HepG2 (cell line): ENCODE measurements around the gene LOX. TPM values are rescaled to one million over a fixed set of nuclear protein-coding genes. Genes with fewer than 3 reads are reported as not detected.

ENCODE experiments used
- CREM ChIP-seq, 2 experiments: sonication (generic) in 1 of 2; formaldehyde crosslinking in 1 of 2; IDR thresholded peaks; 2 replicates each; pipeline versions ENCODE4 v1.4.0 to v1.6.1; 2016 to 2020; ENCODE audit warnings: antibody characterized with exemption in 1 of 2, mild to moderate bottlenecking in 1 of 2, missing genetic modification reagents in 1 of 2
- FOXJ3 ChIP-seq: sonication (generic); formaldehyde crosslinking; IDR thresholded peaks from 2 replicates; pipeline ENCODE4 v1.4.0; 2020; ENCODE audit warnings: missing genetic modification reagents, mild to moderate bottlenecking, borderline replicate concordance
- IKZF1 ChIP-seq: fragments of 450-650 bp; IDR thresholded peaks from 2 replicates; pipeline ENCODE4 v1.7.1; 2016
- KLF16 ChIP-seq, 2 experiments: sonication (generic) in 1 of 2; formaldehyde crosslinking in 1 of 2; IDR thresholded peaks; 2 replicates each; pipeline versions ENCODE4 v1.6.1 to v1.8.0; 2016 to 2023; ENCODE audit warnings: missing genetic modification reagents in 2 of 2, missing compliant biosample characterization in 1 of 2
- LCORL ChIP-seq, 2 experiments: fragments of 450-650 bp in 1 of 2; sonication (generic) in 1 of 2; formaldehyde crosslinking in 1 of 2; IDR thresholded peaks; 2 replicates each; pipeline versions ENCODE4 v1.5.0 to v1.6.1; 2017 to 2020; ENCODE audit warnings: antibody characterized with exemption in 1 of 2, missing genetic modification reagents in 1 of 2
- NFYC ChIP-seq: IDR thresholded peaks from 2 replicates; pipeline ENCODE4 v1.6.1; 2016; ENCODE audit warnings: missing genetic modification reagents, missing compliant biosample characterization
- NR2F1 ChIP-seq, 2 experiments: fragments of 450-650 bp in 1 of 2; formaldehyde crosslinking in 1 of 2; IDR thresholded peaks; 2 replicates each; pipeline versions ENCODE4 v1.5.0 to v1.6.1; 2016 to 2020; ENCODE audit warnings: mild to moderate bottlenecking in 1 of 2, missing compliant biosample characterization in 1 of 2, missing genetic modification reagents in 1 of 2, moderate library complexity in 1 of 2
- RAD51 ChIP-seq: fragments of 450-650 bp; IDR thresholded peaks from 2 replicates; pipeline ENCODE4 v1.6.1; 2016; ENCODE audit warnings: borderline replicate concordance
- RBM22 ChIP-seq: fragments of 200-400 bp; formaldehyde crosslinking; optimal IDR thresholded peaks from 2 replicates; pipeline ENCODE3; 2017; ENCODE audit warnings: mild to moderate bottlenecking, low read length, moderate library complexity
- SPEN ChIP-seq: sonication (generic); formaldehyde crosslinking; IDR thresholded peaks from 2 replicates; pipeline ENCODE4 v1.5.1; 2020; ENCODE audit warnings: low read depth, mild to moderate bottlenecking, missing genetic modification reagents
- TAF1 ChIP-seq: sonication (generic); formaldehyde crosslinking; IDR thresholded peaks from 2 replicates; pipeline ENCODE4 v1.4.0; 2020; ENCODE audit warnings: missing genetic modification reagents
- ZFYVE20 ChIP-seq: sonication (generic); formaldehyde crosslinking; IDR thresholded peaks from 2 replicates; pipeline ENCODE4 v1.8.0; 2023; ENCODE audit warnings: low read depth, mild to moderate bottlenecking, moderate library complexity, missing genetic modification reagents, borderline replicate concordance
- ZNF567 ChIP-seq: sonication (generic); formaldehyde crosslinking; IDR thresholded peaks from 2 replicates; pipeline ENCODE4 v1.8.1; 2023; ENCODE audit warnings: mild to moderate bottlenecking, missing genetic modification reagents, borderline replicate concordance
- ZNF672 ChIP-seq: sonication (generic); formaldehyde crosslinking; IDR thresholded peaks from 2 replicates; pipeline ENCODE4 v1.8.1; 2022; ENCODE audit warnings: missing genetic modification reagents
- ZNF761 ChIP-seq: sonication (generic); formaldehyde crosslinking; conservative IDR thresholded peaks from 2 replicates; pipeline ENCODE4 v1.4.0; 2020; ENCODE audit warnings: mild to moderate bottlenecking, missing genetic modification reagents
- polyA plus RNA-seq, 8 experiments: library from polyadenylated mRNA; depleted of rRNA in 3 of 8; stranded (reverse) in 7 of 8; unstranded in 1 of 8; fragments of >200 nt; fragmentation: Illumina TruSeq in 4 of 8; extraction: Trizol in 4 of 8; gene quantifications; 2 replicates each; pipeline versions ENCODE4 v1.2.1 to v1.2.3, GENCODE V29; 2011 to 2016; ENCODE audit warnings: low read depth in 4 of 8, missing spikeins in 1 of 8, mixed read lengths in 1 of 8; ENCODE audit not compliant: insufficient read depth in 1 of 8
- total RNA-seq, 5 experiments: library from RNA; depleted of rRNA; stranded (reverse); fragments of >200 nt; fragmentation: Illumina TruSeq; extraction: Trizol; gene quantifications; 2 replicates each; pipeline ENCODE4 v1.2.3, GENCODE V29; 2016; ENCODE audit warnings: low read depth in 1 of 5
- TF ChIP-seq, protein P1 (sequence below): sonication (generic); formaldehyde crosslinking; IDR thresholded peaks from 2 replicates; pipeline ENCODE4 v1.5.1; 2020; ENCODE audit warnings: mild to moderate bottlenecking, missing genetic modification reagents, moderate library complexity
- TF ChIP-seq, protein P2 (sequence below): sonication (generic); formaldehyde crosslinking; IDR thresholded peaks from 2 replicates; pipeline ENCODE4 v1.4.0; 2020; ENCODE audit warnings: mild to moderate bottlenecking, missing genetic modification reagents
- TF ChIP-seq, protein P3 (sequence below): sonication (generic); formaldehyde crosslinking; IDR thresholded peaks from 2 replicates; pipeline ENCODE4 v1.4.0; 2020; ENCODE audit warnings: missing genetic modification reagents
- TF ChIP-seq, protein P4 (sequence below): sonication (generic); formaldehyde crosslinking; IDR thresholded peaks from 2 replicates; pipeline ENCODE4 v1.4.0; 2020; ENCODE audit warnings: missing genetic modification reagents, borderline replicate concordance
- TF ChIP-seq, protein P5 (sequence below): sonication (generic); formaldehyde crosslinking; IDR thresholded peaks from 2 replicates; pipeline ENCODE4 v1.5.1; 2020; ENCODE audit warnings: missing genetic modification reagents, mild to moderate bottlenecking, borderline replicate concordance

The LOX gene
- total and polyA plus RNA-seq, 2 of the 13 experiments (the other 11 are each of a cell fraction or from before 2014, with no cell fraction given): 0.73 to 173 TPM

DNA sequence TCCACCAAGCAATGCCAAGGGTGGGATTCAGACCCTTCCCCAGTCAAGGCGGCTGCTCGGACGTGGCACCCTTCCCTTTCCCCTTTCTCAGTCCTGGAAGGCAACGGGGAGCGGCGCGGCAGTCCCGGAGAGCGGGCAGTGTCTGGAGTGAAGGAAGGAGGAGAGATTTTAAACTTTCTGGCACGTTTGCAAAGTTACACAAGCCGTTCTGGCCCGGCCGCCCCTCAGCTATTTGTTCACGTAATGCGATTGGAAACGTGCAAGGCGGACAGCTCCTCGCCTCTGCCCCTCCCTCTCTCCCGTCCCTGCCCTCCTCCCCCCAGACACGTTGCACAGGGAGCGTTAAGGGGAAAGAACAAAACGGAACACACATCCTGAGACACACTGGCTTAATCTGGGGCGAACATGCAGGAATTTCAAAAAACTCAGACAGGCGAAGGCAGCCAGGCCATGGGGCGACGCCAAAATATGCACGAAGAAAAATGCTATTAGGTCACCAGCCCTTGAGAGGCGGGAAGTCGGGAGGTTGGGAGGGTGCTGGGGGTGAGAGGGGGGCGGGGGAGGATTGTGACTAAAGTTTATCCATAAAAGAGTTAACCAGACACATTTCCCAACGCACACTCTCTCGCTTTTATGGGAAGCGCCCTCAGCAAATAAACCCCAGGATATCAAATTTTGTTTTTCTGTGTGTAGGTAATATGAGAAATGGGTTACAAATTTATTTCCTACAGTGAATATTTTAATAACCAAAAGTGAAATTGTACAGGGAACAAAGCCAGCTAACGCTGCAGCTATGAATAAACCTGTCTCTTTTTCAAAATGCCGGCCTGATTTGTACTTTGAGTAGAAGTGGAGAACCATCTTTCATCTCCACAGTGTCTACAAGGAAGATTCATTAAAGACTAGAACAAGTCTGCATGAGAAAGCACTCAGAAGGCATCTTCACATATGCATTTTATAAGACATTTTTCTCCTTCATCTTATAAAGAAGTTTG lies at the start of gene LOX (continued):
- TF ChIP-seq ZNF761 (CRISPR knock-in tag) (no peak), NR2F1 (CRISPR knock-in tag; IDR thresholded peaks at IDR 0.05) (no peak), SPEN (0 out of 2 replicates have a peak, but pooled peaks have one; percentile 34), ZNF567 (CRISPR knock-in tag) (no peak), CREM (IDR thresholded peaks at IDR 0.05) (peak; percentile 42; the same call in 1 of the 2 replicates), CREM (CRISPR knock-in tag; IDR thresholded peaks at IDR 0.05) (no peak), TAF1 (0 out of 2 replicates have a peak, but pooled peaks have one; percentile 37), ZFYVE20 (CRISPR knock-in tag) (no peak), RAD51 (no peak), NFYC (CRISPR knock-in tag) (no peak), RBM22 (peak; percentile 42), KLF16 (CRISPR knock-in tag; IDR thresholded peaks at IDR 0.05) (no peak), FOXJ3 (CRISPR knock-in tag) (no peak), LCORL (IDR thresholded peaks at IDR 0.05) (no peak), LCORL (CRISPR knock-in tag; IDR thresholded peaks at IDR 0.05) (peak; percentile 38), ZNF672 (CRISPR knock-in tag) (no peak), IKZF1 (no peak)
- TF ChIP-seq, protein P1, sequence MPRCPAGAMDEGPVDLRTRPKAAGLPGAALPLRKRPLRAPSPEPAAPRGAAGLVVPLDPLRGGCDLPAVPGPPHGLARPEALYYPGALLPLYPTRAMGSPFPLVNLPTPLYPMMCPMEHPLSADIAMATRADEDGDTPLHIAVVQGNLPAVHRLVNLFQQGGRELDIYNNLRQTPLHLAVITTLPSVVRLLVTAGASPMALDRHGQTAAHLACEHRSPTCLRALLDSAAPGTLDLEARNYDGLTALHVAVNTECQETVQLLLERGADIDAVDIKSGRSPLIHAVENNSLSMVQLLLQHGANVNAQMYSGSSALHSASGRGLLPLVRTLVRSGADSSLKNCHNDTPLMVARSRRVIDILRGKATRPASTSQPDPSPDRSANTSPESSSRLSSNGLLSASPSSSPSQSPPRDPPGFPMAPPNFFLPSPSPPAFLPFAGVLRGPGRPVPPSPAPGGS: no peak
- TF ChIP-seq, protein P2, sequence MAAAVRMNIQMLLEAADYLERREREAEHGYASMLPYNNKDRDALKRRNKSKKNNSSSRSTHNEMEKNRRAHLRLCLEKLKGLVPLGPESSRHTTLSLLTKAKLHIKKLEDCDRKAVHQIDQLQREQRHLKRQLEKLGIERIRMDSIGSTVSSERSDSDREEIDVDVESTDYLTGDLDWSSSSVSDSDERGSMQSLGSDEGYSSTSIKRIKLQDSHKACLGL (CRISPR knock-in tag): no peak
- TF ChIP-seq, protein P3, sequence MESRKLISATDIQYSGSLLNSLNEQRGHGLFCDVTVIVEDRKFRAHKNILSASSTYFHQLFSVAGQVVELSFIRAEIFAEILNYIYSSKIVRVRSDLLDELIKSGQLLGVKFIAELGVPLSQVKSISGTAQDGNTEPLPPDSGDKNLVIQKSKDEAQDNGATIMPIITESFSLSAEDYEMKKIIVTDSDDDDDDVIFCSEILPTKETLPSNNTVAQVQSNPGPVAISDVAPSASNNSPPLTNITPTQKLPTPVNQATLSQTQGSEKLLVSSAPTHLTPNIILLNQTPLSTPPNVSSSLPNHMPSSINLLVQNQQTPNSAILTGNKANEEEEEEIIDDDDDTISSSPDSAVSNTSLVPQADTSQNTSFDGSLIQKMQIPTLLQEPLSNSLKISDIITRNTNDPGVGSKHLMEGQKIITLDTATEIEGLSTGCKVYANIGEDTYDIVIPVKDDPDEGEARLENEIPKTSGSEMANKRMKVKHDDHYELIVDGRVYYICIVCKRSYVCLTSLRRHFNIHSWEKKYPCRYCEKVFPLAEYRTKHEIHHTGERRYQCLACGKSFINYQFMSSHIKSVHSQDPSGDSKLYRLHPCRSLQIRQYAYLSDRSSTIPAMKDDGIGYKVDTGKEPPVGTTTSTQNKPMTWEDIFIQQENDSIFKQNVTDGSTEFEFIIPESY (CRISPR knock-in tag): no peak
- TF ChIP-seq, protein P4, sequence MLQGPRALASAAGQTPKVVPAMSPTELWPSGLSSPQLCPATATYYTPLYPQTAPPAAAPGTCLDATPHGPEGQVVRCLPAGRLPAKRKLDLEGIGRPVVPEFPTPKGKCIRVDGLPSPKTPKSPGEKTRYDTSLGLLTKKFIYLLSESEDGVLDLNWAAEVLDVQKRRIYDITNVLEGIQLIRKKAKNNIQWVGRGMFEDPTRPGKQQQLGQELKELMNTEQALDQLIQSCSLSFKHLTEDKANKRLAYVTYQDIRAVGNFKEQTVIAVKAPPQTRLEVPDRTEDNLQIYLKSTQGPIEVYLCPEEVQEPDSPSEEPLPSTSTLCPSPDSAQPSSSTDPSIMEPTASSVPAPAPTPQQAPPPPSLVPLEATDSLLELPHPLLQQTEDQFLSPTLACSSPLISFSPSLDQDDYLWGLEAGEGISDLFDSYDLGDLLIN: no peak
- TF ChIP-seq, protein P5, sequence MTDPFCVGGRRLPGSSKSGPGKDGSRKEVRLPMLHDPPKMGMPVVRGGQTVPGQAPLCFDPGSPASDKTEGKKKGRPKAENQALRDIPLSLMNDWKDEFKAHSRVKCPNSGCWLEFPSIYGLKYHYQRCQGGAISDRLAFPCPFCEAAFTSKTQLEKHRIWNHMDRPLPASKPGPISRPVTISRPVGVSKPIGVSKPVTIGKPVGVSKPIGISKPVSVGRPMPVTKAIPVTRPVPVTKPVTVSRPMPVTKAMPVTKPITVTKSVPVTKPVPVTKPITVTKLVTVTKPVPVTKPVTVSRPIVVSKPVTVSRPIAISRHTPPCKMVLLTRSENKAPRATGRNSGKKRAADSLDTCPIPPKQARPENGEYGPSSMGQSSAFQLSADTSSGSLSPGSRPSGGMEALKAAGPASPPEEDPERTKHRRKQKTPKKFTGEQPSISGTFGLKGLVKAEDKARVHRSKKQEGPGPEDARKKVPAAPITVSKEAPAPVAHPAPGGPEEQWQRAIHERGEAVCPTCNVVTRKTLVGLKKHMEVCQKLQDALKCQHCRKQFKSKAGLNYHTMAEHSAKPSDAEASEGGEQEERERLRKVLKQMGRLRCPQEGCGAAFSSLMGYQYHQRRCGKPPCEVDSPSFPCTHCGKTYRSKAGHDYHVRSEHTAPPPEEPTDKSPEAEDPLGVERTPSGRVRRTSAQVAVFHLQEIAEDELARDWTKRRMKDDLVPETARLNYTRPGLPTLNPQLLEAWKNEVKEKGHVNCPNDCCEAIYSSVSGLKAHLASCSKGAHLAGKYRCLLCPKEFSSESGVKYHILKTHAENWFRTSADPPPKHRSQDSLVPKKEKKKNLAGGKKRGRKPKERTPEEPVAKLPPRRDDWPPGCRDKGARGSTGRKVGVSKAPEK (CRISPR knock-in tag): peak; percentile 83; the same call in 1 of the 2 replicates
